ENCODE measurements around the gene TXNDC8.

TXNDC8 gene

DNA sequence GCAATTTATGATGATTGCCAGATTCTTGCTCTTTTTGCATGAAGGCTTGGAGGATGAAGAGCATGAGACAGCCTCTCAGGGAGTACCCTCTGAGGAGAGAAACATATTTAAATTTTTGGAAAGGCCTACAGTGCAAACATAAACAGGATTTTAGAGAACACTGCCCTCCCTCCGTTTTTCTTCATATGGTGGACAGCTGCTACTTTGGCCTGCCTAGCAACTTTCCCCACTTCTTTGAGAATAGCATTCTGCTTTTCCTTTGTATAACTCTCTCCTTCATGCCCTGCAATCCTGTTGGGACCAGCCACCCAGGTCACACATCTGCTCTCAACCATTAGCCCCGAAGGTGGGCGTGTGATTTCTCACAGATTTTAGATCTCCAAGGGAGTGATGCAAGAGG lies 60.9 kb downstream of the TXNDC8 start:
- no peak for DNase-seq

DNA sequence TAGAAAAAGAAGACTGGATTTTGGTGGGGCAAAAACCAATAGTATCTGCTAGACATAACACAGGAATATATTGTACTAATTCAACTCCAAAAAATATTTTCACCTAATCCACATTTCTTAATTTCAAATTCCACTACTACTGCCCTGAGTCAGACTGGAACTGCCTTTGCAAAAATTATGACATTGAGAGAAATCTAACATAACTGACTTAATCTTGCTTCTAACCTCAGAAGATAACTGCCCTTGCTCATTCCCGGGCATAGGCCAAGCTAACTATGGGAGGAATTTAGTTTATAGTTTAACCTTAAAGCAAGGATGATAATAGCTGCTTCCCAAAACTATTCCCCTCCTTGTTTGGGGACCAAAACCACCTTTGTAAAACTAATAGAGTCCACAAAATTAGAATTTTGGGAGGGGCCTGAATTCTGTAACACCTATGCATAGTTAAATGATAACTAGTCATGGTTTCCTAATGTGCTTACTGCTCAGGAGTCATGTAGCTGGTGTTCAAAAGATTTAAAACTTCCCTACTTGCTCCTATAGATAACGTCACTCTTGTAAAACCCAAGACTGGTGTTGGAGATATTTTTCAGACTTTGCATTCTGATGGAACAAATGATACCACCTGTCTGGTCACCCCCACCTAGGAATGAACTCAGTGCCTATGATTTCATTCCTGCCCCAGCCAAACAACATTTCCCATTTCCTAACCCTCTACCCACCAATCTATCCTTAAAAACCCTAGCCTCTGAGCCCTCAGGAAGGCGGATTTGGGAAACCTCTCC lies 67.3 kb downstream of the TXNDC8 start:
- DNase-seq: no peak

GRCh38 chr9:110266795-110267194 lies 70.9 kb downstream of the TXNDC8 start:
- no peak for DNase-seq

DNA sequence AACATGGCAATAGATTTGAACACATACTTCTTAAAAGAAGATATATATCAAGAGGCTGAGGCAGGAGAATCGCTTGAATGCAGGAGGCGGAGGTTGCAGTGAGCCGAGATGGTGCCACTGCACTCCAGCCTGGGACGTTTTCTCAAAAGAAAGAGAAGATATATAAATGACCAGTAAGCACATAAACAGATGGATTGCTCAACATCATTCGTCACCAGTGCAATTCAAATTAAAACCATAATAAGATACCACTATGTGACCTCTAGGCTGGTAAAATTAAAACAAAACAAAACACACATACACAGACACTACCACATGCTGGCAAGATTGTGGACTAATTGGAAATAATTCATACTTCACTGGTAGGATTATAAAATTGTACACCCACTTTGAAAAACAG lies 76.0 kb downstream of the TXNDC8 start:
- DNase-seq: no peak

DNA sequence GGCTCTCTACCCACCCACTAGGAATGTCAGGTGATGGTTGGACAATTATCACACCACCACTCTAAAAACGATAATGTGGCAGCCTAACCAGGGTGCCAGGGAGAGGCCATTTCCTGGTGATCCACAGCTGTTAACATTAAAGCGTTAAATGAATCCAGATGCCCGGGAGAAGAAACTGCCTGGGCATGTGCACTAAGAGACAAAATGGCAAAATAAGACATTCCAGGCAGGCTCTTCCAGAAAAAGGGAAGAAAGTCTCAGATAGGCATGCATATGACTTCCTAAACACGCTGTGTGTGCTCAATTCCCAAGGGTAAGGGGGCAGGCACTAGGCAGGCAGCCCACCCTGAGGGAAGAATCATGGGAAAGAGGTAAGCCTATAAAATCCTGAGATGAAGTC lies 76.8 kb downstream of the TXNDC8 start:
- peak; percentile 29 for DNase-seq

GRCh38 chr9:110259566-110259965 lies 78.1 kb downstream of the TXNDC8 start:
- no peak for DNase-seq

DNA sequence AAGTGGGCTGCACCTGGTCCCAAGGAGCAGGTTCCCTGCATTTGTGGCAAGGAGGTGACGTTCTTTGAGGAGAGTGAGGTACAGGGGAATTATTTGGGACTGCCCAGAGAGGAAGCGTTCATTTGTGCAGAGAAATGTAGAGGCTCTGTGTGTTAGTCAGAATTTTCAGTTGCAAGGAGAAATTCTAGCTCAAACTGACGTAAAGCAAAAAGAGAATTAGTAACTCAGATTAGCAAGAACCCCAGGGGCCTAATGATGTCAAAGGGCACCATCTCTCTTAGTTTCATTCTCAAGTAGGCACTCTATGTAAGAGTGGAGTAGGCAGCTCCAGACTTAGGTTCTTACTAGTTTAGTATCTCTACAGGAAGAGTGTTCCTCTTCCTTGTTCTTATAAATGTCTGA lies 79.0 kb downstream of the TXNDC8 start:
- DNase-seq: no peak

DNA sequence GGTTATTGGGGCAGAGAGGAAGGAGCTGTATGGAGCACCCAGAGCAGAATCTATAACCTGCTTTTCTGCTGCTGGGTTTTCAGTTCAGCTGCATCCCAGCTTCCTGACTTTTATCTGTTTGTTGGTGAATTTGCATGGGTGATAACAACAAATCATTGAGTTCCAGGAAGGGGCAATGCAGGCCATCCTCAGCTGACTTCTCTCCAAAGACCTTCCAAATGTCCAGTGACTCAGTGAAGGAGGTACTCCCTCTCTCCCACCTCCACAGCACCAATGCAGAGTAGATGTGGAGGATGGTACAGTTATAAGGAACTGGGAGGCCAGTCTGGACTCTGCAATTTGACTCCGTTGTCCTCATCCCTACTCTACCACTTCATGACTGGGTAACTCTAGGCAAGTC lies 79.7 kb downstream of the TXNDC8 start:
- no peak for DNase-seq

DNA sequence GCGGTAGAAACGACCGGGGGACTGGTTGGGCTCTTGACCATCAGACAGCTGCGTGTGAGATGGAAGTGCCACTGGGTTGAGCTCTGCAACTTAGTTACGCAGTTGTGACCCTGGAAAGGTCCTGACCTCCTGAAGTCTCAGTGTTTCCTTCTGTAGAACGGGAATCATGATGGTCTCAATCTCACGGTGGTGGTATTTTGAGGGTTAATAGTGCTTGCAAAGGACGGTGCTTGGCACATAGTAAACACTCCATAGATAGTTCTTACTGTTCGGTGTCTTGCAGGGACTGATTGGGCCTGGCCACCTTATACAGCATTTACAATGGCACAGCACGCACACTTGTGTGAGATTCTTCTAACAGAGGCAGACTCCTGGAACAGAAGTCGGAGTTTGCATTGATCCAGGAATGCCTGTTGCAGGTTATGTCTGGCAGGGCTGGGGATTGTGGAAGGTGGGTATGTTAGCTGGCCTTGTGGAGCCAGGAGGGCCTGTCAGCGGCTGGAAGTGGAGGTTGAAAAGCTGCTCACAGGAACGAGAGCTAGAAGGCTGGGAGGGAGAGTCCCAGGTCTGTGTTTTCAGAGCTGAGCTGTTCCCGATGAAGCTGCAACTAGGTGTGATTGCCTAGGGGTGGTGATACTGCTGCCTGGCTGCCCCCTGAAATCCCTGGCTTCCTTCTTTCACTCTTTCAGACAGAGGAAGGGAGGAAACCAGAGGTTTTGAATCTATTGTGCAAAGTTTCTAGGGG lies 80.4 kb downstream of the TXNDC8 start:
- no peak for DNase-seq

GRCh38 chr9:110256380-110257096 lies 81.1 kb downstream of the TXNDC8 start, which contains the start of gene TXN:
Gene TXN, minus strand, starts transcription at chr9:110256507. Its CDS starts 72 bp downstream, at chr9:110256435.
- peak; percentile 90 for DNase-seq

DNA sequence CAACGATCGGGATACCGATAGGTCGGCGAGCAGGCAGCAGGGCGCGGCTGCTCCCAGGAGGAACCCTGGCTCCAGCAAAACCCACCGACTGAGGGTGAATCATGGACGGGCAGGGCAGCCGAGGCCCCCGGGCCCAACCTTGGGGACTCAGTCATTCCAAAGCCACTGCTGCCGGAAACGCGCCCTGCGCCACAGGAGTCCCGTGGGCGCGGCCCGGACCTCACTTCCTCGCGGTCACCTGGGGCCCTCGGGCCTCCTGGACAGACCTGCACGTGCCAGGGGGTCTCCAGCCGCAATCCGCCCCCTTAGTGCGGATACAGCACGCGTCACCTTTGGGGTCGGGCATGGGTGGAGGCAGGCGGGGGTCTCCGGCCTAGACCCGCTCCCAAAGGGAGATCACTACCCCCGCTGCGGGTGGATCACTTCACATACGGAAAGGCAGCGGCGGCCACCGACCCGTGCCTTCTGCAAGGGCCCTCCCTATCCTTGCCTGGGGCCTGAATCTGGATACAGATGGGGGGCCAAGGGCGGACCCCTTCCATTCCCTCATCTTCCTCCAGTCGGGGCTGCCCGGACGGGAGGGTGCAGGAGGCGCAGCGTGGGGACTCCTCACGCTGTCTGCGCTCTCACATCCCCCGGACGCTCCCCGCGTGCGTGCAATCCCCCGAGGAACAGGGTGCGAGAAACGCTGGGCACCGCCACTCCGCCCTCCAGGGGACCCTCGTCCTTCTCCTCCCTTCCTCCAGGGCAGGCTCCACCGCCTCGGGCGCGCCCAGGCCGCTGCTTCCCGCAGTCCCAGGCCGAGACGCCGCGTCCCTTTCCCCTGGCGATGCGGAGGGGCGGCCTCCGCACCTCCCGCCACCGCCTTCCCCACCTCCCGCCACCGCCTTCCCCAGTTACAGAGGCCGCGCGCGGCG lies 81.9 kb downstream of the TXNDC8 start:
- peak; percentile 25 for DNase-seq

GRCh38 chr9:110255034-110255462 lies 82.6 kb downstream of the TXNDC8 start:
- no peak for DNase-seq

- no peak for DNase-seq
These were observed 83.2 kb downstream of the TXNDC8 start for GRCh38 chr9:110254500-110254899.

Data from fibroblast of skin of abdomen (primary cell).